Astrocyte of the hippocampus (primary cell): ENCODE data around the gene SULT2A1.
"Not testable (repeated sequence)": the region's sequence is repeated elsewhere in the genome, so short reads cannot be mapped to it uniquely, and the experiment has no call there.

Experiments used
- DNase-seq: peaks from one replicate; pipeline ENCODE4 v3.0.0; 2011; ENCODE audit warnings: low read depth, low spot score

SULT2A1 gene

DNA sequence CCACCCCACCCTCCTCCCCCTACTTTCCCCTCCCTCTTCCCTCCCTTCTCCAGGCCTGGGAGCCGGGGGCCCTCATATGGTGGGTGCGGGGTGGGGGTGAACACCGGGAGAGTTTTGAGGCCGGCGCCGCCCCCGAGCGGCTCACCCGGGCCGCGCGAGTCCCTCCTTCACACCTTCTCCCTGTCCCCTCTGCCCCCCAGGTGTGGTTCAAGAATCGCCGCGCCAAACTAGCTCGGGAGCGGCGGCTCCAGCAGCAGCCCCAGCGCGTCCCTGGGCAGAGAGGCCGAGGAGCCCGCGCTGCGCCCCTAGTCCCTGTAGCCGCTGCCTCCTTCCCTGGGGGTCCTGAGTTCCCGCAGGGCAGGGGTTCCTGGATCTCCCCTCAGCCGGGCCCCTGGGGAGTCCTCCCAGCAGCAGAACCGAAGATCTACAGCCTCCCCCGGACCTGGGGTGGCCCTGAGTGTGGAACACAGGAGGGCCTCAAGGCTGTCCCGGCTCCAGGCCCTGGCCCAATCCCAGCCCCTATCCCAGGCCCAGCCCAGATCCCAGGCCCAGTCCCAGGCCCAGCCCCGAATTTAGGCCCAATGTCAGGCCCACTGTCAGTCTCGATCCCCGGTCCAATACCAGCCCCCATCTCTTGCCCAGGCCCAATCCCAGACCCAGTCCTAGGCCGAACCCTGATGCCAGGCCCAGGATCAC, 25.4 kb downstream of the SULT2A1 start:
- no peak for DNase-seq

DNA sequence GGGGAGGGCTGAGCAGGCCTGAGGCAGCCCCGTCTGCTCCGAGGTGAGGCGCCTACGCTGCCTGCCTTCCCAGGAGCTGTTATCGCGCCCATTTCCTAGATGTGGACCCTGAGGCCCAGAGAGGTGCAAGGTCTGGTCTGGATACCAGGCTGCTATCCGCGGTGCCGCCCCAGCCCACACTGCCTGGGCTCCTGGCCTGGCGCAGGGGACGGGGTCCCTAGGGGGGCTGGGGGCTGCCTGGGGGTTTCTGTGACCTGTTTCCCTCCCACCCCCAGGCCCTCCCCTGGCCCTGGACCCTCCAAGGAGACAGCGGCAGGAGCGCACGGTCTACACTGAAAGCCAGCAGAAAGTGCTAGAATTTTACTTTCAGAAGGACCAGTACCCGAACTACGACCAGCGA, 26.3 kb downstream of the SULT2A1 start:
- DNase-seq, result not testable (repeated sequence)

DNA sequence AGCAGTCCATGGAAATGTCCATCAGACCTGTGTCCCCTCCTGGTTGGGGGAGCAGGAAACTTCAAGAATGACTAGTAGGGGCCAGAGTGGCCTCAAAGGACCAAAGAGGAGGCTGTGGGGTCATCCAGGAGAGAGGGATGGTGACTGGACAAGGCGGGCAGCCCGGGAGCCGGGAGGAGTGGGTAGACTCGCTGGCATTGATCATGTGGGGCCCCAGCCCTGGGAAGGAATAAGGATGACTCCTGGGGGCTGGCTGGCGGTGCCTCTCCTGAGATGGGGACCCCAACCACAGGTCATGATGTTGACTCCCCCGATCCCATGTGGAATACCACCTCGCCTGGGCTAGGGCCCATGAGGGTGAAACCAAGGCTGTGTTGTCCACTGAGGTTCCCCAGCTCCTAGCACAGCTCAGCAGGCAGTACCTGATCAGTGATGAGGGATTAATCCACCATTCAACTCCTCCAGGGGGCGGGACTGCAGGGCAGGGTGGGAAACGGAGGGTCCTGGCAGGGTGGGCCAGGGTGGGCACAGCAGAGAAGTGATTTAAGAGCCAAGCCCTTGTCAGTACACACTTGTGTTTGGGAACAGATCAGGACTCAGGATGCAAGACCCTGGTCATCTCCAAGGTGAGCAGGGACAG, 27.3 kb downstream of the SULT2A1 start, which contains the start of gene TPRX2:
TPRX2 (plus strand) TSS at position 590 of the 640 bp plus-strand sequence; CDS start at position 602, 12 bp downstream.
- DNase-seq, result not testable (repeated sequence)

DNA sequence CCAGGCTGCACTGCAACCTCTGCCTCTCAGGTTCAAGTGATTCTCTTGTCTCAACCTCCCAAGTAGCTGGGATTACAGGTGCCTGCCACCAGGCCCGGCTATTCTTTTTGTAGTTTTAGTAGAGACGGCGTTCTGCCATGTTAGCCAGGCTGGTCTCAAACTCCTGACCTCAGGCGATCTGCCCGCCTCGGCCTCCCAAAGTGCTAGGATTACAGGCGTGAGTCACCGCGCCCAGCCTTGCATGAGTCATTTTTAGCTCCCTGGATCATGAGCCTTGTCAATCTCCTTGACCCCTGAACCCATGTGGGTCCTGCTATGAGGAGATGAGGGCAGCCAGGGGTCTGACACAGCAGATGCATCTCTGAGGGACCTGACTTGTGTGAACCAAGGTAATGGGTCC, 27.9 kb downstream of the SULT2A1 start:
- DNase-seq, result not testable (repeated sequence)

DNA sequence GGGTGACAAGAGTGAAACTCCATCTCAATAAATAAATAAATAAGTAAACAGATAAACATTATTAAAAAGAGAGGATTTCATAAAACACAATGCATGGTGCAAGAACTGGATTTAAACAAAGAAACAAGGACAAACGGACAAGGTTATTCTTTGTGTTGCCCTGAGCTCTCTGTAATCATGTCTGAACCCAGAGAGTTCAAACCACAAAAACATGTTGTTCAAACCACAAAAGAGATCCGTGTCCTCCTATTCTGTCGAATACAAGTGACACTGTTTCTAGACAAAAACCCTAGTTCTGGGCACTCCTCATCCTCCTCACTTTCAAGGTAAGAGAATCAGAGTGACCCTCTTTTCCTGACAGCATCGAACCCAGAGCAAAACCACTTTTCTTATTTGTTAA, 31.7 kb downstream of the SULT2A1 start:
- DNase-seq, result no peak

DNA sequence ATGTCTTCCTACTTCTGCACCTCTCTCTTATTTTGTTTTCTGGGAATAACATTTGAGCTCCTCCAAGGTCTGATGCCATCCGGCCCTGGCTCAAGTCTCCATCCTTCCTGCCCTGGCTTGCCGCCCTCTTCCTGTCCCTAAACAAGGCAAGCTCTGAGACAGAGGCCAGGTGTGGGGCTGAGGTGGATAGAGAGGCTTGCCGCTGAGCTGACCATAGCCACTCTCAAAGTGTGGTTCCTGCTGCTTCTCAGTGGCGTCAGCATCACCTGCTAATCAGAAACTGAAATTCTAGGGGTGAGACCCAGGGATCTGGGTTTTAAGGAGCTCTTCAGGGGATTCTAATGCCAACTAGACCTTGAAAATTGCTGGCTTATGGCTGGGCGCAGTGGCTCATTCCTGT, 33.1 kb downstream of the SULT2A1 start:
- no peak for DNase-seq

DNA sequence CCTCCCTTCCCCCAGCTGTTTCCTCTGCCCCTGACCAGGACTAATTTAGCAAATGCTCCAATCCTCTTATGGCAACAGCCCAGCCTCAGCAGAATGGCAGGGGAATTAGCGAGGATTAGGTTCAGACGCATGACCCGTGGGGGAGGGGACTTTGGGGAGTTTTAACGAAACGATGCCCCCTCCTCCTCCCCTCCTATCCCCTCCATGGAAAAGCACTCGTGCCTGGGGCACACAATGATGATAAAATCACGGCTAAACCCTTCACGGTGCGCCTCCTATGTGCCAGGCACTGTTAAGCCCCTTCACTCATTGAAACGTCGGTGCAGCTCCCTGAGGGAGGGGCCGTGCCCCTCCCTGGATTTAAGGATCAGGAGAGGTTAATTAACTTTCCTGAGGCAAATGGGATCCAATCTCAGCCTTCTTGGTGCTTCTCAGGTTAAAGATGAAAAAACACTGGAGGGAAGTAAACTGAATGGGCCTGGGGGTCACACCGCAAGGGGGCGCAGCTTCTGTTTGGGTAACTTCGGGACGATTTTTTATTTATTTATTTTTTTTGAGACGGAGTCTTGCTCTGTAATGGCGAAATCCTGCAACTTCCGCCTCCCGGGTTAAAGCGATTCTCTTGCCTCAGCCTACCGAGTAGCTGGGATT, 37.2 kb downstream of the SULT2A1 start:
- no peak for DNase-seq

DNA sequence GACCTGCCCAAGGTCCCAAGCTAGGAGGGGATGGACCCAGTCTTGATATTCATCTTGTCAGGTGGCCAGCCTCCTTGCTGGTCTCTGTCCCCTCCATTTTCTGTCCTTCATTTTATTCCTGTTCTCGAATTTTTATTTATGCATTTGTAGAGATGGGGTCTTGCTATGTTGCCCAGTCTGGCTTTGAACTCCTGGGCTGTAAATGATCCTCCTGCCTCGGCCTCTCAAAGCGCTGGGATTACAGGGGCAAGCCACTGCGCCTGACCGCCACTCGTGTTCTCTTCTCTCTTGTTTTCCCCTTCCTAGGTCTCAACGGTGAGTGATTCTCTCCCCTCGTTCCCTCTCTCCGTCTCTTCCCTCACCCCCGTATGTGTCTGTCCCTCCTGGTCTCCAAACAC, 37.7 kb downstream of the SULT2A1 start:
- no peak for DNase-seq

DNA sequence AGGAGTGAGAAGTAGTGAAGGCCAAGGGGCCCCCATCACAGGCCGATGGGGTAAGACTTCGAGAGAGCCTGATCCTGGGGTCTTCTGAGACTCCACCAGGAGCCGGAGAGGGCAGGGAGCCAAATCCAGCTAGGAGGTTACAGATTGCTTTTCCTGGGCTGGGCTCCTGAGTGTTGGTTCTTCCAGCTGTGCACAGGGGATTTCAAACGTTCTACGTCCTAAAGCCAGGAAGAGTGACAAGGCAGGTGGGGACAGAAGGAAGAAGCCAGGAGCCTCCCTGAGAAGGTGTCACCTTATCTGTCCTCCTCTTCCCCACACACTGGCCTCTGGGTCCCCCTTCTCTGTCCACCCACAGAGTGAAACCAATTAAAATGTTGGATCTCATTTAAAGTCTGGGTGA, 43.2 kb downstream of the SULT2A1 start:
- no peak for DNase-seq

DNA sequence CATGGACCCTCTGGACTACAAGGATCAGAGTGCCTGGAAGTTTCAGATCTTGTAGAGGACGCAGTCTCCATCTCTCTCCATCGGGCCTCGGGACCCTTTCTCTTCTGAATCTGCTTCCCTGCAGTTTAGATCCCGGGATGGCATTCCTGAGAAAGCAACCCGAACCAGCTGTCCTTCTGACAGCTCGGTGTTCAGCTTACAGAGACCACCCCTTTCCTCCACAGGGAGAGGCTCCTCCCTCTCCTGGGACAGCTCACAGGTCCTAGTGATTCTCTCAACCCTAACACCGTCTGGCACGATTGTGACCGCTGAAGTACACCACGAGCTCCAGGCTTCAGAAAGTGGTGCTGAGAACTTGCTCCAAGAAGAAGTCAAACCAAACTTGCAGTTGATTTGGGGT, 46.2 kb downstream of the SULT2A1 start:
- DNase-seq, result no peak

DNA sequence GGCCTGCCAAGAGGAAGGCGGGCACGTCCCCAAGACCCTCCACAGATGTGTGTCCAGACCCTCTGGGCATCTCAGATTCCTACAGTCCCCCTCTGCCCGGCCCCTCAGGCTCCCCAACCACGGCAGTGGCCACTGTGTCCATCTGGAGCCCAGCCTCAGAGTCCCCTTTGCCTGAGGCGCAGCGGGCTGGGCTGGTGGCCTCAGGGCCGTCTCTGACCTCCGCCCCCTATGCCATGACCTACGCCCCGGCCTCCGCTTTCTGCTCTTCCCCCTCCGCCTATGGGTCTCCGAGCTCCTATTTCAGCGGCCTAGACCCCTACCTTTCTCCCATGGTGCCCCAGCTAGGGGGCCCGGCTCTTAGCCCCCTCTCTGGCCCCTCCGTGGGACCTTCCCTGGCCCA, 46.7 kb downstream of the SULT2A1 start:
- no peak for DNase-seq

DNA sequence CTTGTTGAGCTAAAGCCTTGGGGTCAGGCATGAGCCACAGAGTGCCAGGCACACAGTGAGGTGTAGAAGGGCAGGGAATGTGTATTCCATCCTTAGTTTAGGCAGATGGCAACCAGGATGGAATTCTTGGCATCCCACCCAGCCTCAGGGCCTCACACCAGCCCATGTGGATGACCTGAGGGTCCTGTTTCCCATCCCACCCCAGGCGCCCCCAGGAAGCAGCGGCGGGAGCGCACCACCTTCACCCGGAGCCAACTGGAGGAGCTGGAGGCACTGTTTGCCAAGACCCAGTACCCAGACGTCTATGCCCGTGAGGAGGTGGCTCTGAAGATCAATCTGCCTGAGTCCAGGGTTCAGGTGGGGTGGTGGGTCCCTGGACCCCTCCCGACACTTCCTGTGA, 50.1 kb downstream of the SULT2A1 start:
- DNase-seq, result no peak

DNA sequence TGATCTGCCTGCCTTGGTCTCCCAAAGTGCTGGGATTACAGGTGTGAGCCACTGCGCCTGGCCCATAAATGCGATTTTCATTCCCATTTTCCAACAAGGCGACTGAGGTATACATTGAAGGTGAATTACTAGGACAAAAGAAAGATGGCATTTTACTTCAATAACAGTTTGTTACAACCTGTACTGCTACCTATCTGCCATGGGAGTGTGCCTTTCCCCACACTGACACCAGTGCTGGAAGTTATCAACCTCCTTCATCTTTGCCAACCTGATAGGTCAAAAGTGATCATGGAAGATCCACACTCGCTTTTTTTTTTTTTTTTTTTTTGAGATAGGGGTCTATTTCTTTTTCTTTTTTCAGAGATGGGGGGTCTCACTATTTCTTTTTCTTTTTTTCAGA, 53.4 kb downstream of the SULT2A1 start:
- no peak for DNase-seq

DNA sequence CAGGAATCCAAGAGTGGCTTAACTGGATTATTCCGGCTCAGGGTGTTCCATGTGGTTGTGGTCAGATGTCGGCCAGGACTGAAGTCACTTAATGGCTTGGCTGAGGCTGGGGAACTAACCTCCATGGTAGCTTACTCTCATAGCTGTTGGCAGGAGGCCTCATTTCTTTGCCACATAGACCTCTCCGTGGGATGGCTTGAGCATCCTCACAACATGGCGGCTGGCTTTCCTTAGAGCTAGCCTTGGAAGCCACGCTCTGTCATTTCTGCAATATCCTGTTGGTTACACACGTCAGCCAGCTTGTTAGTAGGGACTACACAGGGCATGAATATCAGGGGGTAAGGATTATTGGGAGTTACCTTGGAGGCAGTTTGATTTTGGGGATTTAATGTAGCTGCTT, 59.3 kb downstream of the SULT2A1 start:
- no peak for DNase-seq

DNA sequence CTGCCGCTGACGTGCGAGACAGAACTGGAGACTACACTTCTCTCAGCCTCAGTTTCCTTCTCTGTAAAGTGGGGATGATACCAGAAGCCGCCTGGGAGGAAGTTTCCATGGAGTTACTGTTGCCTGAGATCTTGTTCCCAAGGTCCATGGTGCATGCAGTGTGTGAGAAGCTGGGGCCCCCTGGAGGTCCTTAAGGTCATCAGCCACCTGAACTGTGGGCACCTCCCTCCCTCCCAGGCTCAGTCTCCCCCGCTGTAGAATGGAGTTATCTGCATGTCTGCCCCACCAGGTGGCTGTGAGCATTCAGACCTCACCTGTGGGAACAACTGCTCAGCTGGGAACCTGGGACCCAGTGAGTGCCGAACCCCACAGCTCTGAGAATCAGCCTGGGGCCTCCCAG, 61.7 kb downstream of the SULT2A1 start:
- no peak for DNase-seq

DNA sequence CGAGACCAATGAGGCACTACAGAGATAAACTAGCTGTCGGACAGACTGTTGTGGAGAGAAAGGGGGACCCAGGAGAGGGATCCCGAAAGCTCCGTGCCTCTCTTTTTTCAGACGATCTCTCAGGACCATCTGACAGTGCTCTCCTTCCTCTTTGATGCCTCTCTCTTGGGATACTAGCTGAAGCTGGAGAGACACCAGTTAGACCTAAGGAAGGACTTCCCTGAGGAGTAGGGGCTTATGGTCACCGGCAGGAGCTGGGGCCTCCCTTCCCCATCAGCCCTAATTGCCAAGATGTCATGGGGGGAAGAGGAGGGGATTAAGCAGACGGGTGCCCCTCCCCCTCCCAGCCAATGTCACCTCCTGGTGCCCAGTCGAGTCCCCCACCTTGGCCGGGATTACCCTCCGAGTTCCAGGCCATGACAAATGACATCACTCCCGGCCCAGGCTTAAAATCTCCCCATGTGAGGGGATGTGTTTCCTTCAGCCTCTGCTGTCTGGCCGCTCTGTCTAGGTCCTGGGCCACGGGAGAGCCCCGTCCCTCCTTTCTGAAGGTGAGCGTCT, 64.6 kb downstream of the SULT2A1 start, which contains the start of gene CRX:
CRX (plus strand) TSS at position 478 of the 561 bp plus-strand sequence. CDS start 12,507 bp downstream, outside the sequence.
- no peak for DNase-seq
